Measurements from ENCODE around the gene SVOPL. TPM values are rescaled to one million over a fixed set of nuclear protein-coding genes. Genes with fewer than 3 reads are reported as not detected.

SVOPL gene
- total and polyA plus RNA-seq, 4 donors = 0.33 TPM; not detected in 3

DNA sequence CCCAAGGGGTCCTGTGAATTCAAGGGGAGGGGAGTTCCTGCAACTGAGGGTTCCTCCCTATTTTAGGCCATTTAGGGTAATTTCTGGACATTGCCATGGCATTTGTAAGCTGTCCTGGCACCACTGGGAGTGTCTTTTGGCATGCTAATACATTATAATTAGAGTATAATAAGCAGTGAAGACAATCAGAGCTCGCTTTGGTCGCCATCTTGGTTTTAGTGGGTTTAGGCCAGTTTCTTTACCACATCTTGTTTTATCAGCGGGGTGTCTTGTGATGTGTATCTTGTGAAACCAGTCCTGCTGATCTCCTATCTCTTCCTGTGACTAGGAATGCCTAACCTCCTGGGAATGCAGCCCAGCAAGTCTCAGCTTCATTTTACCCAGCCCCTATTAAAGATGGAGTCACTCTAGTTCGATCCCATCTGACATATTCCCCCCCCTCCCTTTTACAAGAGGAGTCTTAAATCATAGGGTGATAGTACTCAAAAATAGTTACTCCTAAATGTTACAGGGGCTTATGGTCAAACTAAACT is 43.2 kb downstream of the SVOPL start:
- H3K9ac ChIP-seq (ENCODE audit: low read depth in 1 of 2, low read length in 2 of 2) = no peak overlapping the region
- no peaks in the 10 kb centered on the region for H3K27me3 ChIP-seq (ENCODE audit: control insufficient read depth in 4 of 4, insufficient read depth in 4 of 4, low read length in 3 of 4)

More for the DNA sequence above, 43.2 kb downstream of the SVOPL start:
- H3K9me3 ChIP-seq (ENCODE audit: control insufficient read depth in 4 of 4, low read length in 3 of 4) = peaks cover 0 to 2% (median under 1%) of the 10 kb centered on the region in 4 donors
- 97% methylated on average over 4 of the region's 4 CpGs for WGBS
- TF ChIP-seq RXRA (IDR thresholded peaks at IDR 0.05) (no peak), HNF4G (IDR thresholded peaks at IDR 0.05) (no peak), TAF1 (conservative IDR thresholded peaks at IDR 0.05) (no peak), HNF4A (conservative IDR thresholded peaks at IDR 0.05) (no peak), JUND (IDR thresholded peaks at IDR 0.05) (no peak), SP1 (IDR thresholded peaks at IDR 0.05) (no peak), YY1 (IDR thresholded peaks at IDR 0.05) (no peak), EGR1 (IDR thresholded peaks at IDR 0.05; ENCODE audit: low read depth in 2 of 2) (no peak), GABPA (IDR thresholded peaks at IDR 0.05 in 1 of 2, conservative IDR thresholded peaks at IDR 0.05 in 1 of 2) (no peak), FOXA1 (IDR thresholded peaks at IDR 0.05) (no peak), RAD21 (IDR thresholded peaks at IDR 0.05) (no peak), FOXA2 (IDR thresholded peaks at IDR 0.05) (no peak)
- TF ChIP-seq, protein P1, sequence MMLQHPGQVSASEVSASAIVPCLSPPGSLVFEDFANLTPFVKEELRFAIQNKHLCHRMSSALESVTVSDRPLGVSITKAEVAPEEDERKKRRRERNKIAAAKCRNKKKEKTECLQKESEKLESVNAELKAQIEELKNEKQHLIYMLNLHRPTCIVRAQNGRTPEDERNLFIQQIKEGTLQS (IDR thresholded peaks at IDR 0.05) = no peak
- TF ChIP-seq, protein P2, sequence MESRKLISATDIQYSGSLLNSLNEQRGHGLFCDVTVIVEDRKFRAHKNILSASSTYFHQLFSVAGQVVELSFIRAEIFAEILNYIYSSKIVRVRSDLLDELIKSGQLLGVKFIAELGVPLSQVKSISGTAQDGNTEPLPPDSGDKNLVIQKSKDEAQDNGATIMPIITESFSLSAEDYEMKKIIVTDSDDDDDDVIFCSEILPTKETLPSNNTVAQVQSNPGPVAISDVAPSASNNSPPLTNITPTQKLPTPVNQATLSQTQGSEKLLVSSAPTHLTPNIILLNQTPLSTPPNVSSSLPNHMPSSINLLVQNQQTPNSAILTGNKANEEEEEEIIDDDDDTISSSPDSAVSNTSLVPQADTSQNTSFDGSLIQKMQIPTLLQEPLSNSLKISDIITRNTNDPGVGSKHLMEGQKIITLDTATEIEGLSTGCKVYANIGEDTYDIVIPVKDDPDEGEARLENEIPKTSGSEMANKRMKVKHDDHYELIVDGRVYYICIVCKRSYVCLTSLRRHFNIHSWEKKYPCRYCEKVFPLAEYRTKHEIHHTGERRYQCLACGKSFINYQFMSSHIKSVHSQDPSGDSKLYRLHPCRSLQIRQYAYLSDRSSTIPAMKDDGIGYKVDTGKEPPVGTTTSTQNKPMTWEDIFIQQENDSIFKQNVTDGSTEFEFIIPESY (IDR thresholded peaks at IDR 0.05) = no peak
- TF ChIP-seq, protein P3, sequence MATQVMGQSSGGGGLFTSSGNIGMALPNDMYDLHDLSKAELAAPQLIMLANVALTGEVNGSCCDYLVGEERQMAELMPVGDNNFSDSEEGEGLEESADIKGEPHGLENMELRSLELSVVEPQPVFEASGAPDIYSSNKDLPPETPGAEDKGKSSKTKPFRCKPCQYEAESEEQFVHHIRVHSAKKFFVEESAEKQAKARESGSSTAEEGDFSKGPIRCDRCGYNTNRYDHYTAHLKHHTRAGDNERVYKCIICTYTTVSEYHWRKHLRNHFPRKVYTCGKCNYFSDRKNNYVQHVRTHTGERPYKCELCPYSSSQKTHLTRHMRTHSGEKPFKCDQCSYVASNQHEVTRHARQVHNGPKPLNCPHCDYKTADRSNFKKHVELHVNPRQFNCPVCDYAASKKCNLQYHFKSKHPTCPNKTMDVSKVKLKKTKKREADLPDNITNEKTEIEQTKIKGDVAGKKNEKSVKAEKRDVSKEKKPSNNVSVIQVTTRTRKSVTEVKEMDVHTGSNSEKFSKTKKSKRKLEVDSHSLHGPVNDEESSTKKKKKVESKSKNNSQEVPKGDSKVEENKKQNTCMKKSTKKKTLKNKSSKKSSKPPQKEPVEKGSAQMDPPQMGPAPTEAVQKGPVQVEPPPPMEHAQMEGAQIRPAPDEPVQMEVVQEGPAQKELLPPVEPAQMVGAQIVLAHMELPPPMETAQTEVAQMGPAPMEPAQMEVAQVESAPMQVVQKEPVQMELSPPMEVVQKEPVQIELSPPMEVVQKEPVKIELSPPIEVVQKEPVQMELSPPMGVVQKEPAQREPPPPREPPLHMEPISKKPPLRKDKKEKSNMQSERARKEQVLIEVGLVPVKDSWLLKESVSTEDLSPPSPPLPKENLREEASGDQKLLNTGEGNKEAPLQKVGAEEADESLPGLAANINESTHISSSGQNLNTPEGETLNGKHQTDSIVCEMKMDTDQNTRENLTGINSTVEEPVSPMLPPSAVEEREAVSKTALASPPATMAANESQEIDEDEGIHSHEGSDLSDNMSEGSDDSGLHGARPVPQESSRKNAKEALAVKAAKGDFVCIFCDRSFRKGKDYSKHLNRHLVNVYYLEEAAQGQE (IDR thresholded peaks at IDR 0.05) = no peak
- TF ChIP-seq, protein P4, sequence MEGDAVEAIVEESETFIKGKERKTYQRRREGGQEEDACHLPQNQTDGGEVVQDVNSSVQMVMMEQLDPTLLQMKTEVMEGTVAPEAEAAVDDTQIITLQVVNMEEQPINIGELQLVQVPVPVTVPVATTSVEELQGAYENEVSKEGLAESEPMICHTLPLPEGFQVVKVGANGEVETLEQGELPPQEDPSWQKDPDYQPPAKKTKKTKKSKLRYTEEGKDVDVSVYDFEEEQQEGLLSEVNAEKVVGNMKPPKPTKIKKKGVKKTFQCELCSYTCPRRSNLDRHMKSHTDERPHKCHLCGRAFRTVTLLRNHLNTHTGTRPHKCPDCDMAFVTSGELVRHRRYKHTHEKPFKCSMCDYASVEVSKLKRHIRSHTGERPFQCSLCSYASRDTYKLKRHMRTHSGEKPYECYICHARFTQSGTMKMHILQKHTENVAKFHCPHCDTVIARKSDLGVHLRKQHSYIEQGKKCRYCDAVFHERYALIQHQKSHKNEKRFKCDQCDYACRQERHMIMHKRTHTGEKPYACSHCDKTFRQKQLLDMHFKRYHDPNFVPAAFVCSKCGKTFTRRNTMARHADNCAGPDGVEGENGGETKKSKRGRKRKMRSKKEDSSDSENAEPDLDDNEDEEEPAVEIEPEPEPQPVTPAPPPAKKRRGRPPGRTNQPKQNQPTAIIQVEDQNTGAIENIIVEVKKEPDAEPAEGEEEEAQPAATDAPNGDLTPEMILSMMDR (IDR thresholded peaks at IDR 0.05; ENCODE audit: low read depth, low read length, missing input control) = no peak
- TF ChIP-seq, protein P5, sequence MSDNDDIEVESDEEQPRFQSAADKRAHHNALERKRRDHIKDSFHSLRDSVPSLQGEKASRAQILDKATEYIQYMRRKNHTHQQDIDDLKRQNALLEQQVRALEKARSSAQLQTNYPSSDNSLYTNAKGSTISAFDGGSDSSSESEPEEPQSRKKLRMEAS (IDR thresholded peaks at IDR 0.05) = no peak
- no peaks in the 10 kb centered on the region for H3K36me3 ChIP-seq (ENCODE audit: control insufficient read depth in 4 of 4, insufficient read depth in 3 of 4, low read depth in 1 of 4, low read length in 3 of 4)
- H3K27ac ChIP-seq (ENCODE audit: low read depth in 1 of 2, low read length in 2 of 2) = no peak overlapping the region
- H3K4me1 ChIP-seq (ENCODE audit: control insufficient read depth in 4 of 4, insufficient read depth in 4 of 4, low read length in 3 of 4) = no peaks in the 10 kb centered on the region
- DNase-seq (ENCODE audit: low spot score) = no peak
- no peak overlapping the region for H3K4me3 ChIP-seq (ENCODE audit: low read depth in 1 of 3, low read length in 3 of 3)

All from liver (tissue), 9 donors.